SK-N-SH (cell line): ENCODE measurements around the gene CACNG7.

Source experiments
- POLR2AphosphoS5 ChIP-seq: IDR thresholded peaks from 2 replicates; pipeline ENCODE4 v1.6.1; 2012; ENCODE audit warnings: low read depth, low read length
- TCF12 ChIP-seq: IDR thresholded peaks from 2 replicates; pipeline ENCODE4 v1.4.0; 2012
- TF ChIP-seq, protein P1 (sequence below): fragments of 200-600 bp; sonication (generic); IDR thresholded peaks from 2 replicates; pipeline ENCODE4 v1.6.1; 2017; ENCODE audit warnings: antibody characterized with exemption, mild to moderate bottlenecking, moderate library complexity

DNA sequence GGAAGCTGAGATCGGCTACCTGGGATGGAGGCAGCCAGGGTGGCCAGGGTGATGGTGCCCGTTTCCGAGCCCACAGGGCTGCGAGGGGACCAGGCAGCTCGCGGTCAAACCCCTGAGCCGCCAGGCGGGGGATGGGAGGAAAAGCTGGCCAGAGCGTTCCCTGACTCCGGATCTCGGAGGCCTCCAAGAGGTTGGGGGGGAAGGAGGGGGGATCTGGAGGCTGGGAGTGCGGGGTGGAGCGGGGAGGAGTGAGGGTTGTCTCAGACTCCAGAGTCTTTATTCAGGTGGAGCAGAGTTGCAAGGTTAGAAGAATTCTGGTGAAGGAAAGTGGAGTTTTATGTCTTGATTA lies 1.1 kb downstream of the CACNG7 start:
- TF ChIP-seq, protein P1, sequence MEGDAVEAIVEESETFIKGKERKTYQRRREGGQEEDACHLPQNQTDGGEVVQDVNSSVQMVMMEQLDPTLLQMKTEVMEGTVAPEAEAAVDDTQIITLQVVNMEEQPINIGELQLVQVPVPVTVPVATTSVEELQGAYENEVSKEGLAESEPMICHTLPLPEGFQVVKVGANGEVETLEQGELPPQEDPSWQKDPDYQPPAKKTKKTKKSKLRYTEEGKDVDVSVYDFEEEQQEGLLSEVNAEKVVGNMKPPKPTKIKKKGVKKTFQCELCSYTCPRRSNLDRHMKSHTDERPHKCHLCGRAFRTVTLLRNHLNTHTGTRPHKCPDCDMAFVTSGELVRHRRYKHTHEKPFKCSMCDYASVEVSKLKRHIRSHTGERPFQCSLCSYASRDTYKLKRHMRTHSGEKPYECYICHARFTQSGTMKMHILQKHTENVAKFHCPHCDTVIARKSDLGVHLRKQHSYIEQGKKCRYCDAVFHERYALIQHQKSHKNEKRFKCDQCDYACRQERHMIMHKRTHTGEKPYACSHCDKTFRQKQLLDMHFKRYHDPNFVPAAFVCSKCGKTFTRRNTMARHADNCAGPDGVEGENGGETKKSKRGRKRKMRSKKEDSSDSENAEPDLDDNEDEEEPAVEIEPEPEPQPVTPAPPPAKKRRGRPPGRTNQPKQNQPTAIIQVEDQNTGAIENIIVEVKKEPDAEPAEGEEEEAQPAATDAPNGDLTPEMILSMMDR: no peak
- TF ChIP-seq POLR2AphosphoS5: no peak
- TF ChIP-seq TCF12: no peak
